ENCODE results near the gene SLC9A9.

Gene SLC9A9

DNA sequence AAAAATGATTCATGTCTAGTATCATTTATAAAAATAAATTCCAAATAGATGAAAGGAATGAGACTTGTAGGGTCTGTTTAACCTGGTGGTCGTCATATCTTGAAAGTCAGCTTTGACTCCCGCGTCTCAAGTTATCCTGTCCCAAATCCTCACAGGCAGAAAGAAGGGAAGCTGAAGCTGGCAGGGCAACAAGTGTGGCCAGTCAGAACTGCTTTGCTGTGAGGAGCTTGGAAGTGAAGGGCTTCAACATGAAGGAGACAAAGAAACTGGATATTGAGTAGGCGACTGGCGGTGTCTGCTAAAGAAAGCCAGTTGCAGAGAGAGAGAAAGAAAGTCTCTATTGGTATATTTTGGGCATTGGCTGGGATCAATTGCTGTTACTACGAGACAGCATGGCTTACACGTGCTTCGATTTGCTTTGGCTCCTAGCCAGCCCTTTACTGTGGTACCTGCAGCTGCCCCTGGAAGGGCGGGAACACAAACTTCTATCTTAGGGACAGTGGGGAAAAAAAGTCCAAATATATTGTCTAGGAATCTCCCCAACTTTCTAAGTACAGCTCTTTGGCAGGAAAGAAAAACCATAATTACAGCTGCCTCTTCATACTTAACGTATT is 621.5 kb downstream of the SLC9A9 start:
- DNase-seq: no peak

DNA sequence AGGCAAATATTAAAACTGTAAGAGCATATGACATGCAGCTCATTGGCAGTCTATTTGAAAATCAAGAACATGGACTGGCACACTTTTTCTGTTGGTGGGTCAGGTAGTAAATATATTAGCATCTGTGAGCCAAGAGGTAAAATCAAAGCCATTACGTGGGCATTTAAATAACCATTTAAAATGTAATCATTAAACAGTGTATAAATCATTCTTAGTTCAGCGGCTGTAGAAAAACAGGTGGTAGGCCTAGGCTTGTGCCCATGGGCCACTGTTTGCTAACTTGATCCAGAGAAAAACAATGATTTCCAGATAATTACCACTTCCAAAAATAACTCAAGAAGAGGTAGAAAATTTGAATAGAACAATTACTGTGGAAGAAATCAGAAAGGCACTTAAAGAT is 623.6 kb downstream of the SLC9A9 start:
- no peak for DNase-seq

DNA sequence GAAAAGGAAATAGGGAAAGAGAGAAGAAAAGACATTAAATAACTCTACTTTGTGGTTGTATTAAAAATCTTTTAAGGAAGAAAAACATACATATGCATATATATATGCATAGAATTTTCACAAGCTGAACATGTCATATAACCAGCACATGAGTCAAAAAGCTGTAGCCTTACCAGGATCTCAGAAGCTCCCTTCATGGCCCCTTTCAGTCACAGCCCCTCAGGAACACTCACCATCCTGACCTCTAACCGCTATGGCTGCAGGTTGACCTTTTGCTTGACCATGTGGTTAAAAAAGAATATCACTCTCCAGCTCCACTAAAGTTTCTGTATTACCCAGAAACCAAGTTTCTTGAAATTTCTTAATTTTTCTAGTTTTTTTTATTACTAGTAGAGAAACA is 625.3 kb downstream of the SLC9A9 start:
- no peak for DNase-seq

DNA sequence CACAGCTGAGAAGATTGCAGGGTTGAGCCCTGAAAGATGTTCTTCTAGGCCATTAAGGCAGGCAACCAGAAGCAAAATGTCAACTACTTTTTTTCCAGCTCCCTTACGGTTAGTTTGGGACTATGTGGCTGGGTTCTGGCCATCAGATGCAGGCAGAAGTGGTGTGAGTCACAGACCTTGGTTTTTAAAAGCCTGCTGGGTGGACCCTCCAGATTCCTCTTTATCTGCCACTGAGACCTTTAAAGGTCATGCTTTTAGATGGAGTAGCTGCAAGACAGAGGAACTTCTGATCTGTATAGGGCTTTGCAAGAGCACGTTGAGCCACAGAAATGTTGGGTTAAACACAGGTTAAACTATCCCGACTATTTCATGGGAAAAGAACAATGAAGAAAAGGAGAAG is 625.8 kb downstream of the SLC9A9 start:
- no peak for DNase-seq

DNA sequence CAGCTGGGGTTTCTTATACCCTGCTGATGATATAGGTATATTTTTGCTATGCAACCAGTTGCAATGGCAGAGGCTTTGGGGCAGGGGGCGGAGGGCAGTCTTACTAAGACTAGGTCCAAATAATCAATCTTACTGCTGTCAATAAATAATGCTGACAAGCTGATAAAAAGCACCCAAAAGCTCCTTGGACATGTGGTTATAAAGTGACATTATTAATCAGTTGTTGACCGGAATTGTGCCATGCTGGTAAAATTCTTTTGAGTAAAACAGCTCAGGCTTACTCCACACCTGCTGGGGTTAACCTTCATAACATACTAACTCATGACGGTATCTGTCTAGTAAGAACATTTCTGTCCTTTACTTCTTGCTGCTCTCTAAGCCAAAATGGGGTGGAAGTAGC is 626.8 kb downstream of the SLC9A9 start:
- DNase-seq: no peak

DNA sequence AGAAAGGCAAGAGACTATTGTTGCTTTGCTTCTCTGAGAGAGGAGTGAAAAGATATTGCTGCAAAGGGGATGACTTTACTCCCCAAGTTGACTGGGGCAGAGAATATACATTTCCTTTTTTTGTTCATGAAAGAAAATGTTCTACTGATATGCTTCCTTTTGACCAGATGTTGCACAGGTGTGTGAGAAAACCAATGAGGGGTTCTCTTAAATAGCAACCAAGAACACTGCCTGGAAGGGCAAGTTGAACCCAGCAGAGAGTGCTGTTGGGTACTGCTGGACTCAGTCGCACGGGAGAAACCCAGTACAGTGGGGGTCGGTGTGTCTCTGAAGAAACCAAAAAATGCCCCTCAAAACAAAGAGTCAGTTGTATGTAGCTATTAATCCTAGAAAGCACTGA is 627.5 kb downstream of the SLC9A9 start:
- DNase-seq: no peak

DNA sequence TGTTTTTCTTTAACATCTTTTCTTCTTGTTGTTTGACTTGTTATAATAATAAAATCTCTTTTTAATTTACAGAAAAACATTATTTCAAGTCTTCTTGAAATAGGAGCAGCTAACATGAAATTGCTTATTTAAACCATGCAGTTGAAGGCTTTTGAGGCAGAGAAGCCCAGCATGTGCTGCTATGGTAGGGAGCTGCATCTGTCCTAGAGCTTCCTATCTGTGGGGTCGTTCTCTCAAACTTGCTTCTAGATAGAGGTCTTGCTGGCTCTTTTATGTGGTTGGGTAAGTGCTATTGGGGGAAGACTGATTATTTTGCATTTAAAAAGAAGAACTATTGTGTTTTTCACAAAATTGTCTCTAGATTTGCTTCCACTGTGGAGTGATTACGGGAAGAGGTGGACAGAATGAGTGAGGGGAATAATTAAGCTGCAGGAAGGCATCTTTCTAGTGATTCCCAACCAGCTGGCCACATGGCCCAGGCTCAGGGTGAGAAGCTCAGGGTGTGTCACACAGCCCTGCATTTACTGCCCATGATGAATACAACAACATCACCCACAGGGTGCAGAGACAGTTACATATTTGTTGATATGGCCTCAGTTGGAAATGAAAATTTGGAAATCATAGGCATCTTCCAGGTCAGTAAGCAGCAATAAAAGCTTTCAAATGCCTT is 630.0 kb downstream of the SLC9A9 start:
- DNase-seq: no peak

DNA sequence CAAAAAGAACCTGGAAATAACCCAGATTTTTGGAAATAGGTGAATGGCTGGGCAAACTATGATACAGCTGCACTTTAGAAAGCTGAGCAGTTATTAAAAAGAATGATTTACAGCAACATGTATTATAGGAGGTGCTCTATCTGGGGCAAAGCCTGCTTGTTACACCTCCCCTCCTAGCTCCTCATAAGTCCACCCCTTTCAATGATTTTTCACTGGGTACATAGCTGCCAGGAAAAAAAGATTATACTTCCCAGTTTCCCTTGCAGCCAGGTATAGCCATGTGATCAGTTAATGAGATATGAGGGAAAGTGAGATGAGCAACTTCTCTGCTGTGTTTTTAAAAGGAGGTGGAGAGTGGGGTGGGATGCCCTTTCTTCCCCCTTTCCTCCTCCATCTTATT is 631.0 kb downstream of the SLC9A9 start:
- DNase-seq: no peak

DNA sequence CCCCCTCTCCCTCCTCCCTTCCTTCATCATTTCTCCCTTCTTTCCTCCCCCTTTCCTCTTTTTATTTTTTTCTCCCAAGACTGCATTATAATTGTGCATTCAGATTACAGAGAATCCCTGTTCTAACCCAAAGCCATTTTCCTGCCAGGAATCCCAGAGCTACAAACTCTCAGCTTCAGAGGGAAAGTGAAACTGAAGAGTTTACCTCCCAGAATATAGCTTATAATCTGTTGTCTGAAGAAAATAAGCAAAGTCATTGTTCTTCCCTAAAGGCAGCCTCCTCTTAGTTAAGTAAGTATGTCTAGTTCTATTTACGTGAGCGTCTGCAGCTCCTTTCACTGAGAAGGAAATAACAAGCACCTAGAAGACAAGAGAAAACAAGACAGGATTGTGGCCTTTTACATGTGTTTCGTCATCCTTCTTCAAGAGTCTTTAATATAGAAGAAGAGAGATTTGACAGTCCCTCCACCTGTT is 631.5 kb downstream of the SLC9A9 start:
- no peak for DNase-seq
